ENCODE measurements around the gene ITPR2.
"Not testable (repeated sequence)": the region's sequence is repeated elsewhere in the genome, so short reads cannot be mapped to it uniquely, and the experiment has no call there.

ITPR2 gene

DNA sequence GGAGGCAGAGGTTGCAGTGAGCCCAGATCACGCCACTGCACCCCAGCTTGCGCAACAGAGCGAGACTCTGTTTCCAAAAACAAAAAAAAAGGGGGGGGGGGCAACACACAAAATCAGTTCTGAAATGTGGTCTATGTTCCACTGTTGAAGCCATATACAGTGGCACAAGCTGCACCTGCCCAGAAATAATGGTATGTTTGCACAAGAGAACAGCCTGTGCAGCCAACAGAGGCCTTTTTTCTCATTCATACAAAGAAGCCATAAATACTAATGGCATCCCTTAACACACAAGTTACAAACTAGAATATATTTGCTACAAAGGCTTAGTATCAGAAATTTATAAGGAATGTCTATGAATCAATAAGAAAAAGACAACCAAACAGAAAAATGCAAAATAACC is 37.1 kb downstream of the ITPR2 start:
- DNase-seq (ENCODE audit: insufficient read length, low spot score) (no peak), FAIRE-seq (no peak)

GRCh38 chr12:26791301-26791791 is 41.6 kb downstream of the ITPR2 start:
- DNase-seq (ENCODE audit: insufficient read length, low spot score) (no peak), FAIRE-seq (no peak)

DNA sequence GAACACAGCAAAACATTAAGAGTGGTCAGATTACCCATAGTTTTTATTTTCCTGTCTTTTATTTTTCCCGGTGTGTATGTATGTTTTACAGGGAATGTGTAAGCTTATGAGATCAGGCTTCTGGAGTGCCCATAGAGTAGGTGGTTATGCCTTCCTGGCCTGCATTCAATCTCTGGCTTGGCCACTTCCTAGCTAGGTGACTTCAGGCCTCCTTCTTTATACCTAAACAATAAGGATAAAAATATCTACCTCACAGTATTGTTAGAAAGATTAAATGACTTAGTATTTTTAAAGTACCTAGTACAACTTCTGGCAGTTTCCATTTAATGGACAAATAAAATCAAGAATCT is 42.4 kb downstream of the ITPR2 start:
- no peak for FAIRE-seq

GRCh38 chr12:26789731-26790644 is 43.0 kb downstream of the ITPR2 start:
- FAIRE-seq (peak; percentile 78), DNase-seq (ENCODE audit: insufficient read length, low spot score) (no peak)

More for the DNA sequence above, 42.4 kb downstream of the ITPR2 start:
- no peak for DNase-seq (ENCODE audit: insufficient read length, low spot score)

DNA sequence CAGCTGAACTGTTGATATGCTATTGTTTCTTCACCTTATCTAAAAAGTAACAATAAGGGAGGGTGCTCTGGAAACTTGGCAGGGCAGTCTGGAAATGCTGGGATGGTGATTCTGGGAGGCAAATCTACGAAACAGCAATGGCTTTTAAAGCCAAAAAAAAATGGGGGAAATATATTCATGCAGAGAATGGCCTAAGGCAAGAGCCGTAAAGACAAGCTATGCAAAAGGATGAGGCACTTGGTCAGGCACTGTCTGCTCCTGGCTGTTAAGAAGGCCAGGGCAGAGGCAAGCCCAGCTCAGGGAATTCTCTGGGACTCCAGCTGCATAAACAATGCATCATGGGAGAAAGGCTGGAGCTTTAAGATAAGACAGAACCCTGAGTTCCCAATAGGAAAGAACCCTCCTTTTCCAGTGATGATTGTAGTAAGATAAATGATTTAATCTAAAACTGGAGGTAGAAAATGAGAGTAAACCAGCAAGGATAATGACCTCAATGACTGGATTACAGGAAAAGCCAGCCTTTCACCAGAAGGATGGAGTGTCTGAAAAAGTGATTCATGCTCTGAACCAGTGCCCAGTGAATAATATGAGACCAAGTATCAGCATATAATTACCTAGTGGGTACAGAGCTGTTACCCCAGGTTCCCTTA is 46.0 kb downstream of the ITPR2 start:
- peak; percentile 63 for DNase-seq (ENCODE audit: insufficient read length, low spot score)
- FAIRE-seq = peak; percentile 69

DNA sequence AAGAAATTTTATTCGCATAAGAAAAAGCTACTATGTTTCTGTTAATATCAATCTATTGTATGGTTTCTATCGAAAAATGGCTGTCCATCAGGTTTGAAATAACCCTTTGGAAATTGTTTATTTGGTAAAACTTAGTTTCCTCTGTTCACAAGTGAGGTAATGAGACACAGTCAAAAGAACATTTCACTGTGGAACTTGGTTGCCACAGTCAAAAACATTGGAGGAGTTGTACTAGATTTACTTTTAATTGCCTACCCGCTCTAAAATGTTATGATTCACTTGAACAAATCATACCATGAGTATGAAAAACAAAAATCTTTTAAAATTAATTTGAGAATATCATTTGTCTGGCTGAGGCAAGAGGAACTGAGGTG is 46.5 kb downstream of the ITPR2 start:
- DNase-seq (ENCODE audit: insufficient read length, low spot score) (no peak), FAIRE-seq (no peak)

GRCh38 chr12:26783816-26784379 is 49.1 kb downstream of the ITPR2 start:
- not testable (repeated sequence) for DNase-seq (ENCODE audit: insufficient read length, low spot score); FAIRE-seq

- FAIRE-seq = no peak
Measured at GRCh38 chr12:26783131-26783526, 49.9 kb downstream of the ITPR2 start.

DNA sequence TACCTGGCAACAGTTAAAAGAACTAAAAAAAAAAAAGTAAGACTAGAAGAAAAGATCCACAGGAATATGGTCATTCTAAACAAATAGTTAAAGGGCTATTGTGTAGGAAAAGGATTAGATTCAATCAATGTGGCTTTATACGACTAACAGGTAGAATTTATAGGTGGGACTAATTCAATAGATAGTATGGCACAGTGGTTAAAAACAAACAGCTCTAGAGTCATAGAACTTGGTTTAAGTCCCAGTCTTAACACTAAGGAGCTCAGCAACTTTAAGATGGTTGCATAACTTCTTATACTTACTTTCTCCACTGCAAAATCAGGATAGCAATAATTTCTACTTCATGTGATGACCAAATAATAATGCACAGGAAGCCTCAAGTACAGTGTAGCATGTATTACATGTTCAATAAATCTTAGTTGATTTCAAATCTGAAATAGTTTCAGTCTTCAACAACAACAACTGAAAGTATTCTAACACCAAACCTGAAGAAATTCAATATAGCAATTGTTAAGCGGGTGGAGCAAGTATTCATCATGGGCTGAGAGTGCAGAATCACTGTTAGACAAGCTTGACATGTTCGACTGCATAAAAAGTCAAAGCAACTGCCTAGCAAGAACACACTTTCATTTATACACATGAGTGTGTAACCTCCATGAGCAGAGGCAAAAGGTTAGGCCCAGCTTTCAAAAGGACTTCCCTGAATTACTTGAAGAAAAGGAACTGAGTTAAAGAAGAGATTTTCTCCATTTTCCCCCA is 50.4 kb downstream of the ITPR2 start:
- DNase-seq (ENCODE audit: insufficient read length, low spot score) (no peak), FAIRE-seq (no peak)

More at GRCh38 chr12:26783131-26783526, 49.9 kb downstream of the ITPR2 start:
- no peak for DNase-seq (ENCODE audit: insufficient read length, low spot score)

DNA sequence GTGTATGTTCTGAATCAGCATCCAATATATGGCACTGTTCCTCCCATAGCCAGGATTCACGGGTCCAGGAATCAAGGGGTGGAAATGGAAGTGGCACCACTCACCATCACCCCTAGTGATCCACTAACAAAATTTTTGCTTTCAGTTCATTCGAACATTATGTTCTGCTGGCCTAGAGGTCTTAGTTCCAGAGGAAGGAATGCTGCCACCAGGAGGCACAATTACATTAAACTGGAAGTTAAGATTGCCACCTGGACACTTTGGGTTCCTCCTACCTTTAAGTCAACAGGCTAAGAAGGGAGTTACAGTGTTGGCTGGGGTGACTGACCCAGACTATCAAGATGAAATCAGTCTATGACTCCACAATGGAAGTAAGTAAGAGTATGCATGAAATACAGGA is 52.3 kb downstream of the ITPR2 start:
- FAIRE-seq; DNase-seq (ENCODE audit: insufficient read length, low spot score): not testable (repeated sequence)

DNA sequence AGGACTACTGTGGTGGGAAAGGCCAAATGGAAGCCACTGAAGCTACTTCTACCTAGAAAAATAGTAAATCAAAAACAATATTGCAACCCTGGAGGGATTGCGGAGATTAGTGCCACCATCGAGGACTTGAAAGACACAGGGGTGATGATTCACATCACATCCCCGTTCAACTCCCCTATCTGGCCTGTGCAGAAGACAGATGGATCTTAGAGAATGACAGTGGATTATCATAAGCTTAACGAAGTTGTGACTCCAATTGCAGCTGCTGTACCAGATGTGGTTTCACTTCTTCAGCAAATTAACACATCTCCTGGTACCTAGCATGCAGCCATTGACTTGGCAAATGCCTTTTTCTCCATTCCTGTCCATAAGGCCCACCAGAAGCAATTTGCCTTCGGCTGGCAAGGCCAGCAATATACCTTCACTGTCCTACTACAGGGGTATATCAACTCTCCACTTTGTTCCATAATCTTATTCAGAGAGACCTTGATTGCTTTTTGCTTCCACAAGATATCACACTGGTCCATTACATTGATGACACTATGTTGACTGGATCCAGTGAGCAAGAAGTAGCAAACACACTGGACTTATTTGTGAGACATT is 54.7 kb downstream of the ITPR2 start:
- FAIRE-seq; DNase-seq (ENCODE audit: insufficient read length, low spot score): not testable (repeated sequence)

- DNase-seq (ENCODE audit: insufficient read length, low spot score) = no peak
- FAIRE-seq = no peak
Measured at GRCh38 chr12:26777236-26777635, 55.8 kb downstream of the ITPR2 start.

DNA sequence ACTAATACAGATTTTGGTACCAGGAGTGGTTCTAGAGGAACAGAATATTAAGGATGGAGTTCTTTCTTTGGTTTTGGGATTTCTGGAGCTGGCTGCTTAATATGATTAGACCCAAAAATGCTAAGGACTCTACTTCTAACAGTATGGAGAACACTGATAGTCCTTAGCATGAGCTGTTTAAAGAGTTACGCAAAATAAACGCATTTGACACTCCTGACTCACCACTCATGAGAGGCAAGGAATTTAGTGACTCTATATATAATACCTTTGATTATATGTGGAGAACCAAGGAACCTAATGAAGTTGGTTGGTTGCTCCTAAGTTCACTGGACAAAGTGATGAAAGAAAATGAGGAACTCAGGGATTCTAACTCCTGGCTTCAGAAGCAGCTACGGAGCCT is 57.0 kb downstream of the ITPR2 start:
- DNase-seq (ENCODE audit: insufficient read length, low spot score); FAIRE-seq: not testable (repeated sequence)

- FAIRE-seq (no peak), DNase-seq (ENCODE audit: insufficient read length, low spot score) (no peak)
Measured at GRCh38 chr12:26773313-26774104, 59.5 kb downstream of the ITPR2 start.

GRCh38 chr12:26771861-26772260 is 61.1 kb downstream of the ITPR2 start:
- FAIRE-seq = no peak
- DNase-seq (ENCODE audit: insufficient read length, low spot score) = no peak

DNA sequence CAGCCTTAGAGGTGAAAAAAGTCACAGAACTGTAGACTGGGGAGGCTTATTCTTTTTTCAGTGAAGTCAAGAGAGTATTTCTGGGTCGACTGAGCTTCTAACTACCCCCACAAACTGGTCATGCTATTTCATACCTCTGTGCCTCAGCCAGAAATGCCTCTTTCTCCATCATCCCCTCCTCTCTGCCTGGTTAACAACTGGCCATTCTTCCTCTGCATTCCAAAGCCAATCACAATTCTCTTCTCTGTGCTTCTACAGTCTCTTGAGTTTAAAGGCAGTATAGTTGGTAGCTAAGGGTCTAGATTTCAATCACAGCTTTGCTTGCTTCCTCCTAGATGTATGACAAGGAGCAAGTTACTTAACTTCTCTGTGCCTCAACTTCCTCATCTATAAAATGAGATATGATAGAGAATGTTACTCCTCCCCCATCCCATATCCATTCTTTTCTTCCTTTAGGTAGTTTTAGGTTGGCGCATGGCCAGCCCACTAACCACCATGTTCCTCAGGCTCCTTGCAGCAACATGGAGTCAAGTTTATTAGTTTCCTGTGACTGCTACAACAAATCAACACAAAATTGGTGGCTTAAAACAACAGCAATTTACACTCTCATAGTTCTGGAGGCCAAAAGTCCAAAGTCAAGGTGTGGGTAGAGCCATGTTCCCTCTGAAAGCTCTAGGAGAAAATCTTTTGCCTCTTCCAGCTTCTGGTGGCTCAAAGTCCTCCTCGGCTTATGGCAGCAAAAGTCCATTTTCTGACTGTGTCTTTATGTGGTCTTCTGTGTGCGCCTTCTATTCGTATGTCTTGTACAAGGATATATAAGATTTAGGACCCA is 62.5 kb downstream of the ITPR2 start:
- DNase-seq (ENCODE audit: insufficient read length, low spot score) (no peak), FAIRE-seq (no peak)

DNA sequence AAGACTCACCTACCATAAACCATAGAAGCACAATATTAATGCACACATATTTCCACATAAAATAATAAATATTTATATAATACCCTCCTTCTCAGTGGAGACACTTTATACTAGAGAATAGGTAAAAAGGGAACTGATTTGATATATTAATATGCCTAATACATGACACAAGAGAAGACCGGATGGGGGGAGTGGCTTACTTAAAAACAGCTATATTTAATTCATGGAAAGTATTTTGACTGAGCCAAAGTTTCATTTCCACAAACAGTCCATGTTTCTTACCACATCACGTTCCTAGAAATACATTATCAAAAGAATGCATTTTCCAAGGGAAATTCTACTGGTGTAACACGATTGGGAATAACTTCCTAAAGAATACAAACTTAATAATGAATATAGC is 63.4 kb downstream of the ITPR2 start:
- DNase-seq (ENCODE audit: insufficient read length, low spot score) = no peak
- FAIRE-seq = no peak
